GM12865 (cell line): ENCODE results near the gene JMJD4.

Experiments used
- DNase-seq: peaks from one replicate; pipeline ENCODE4 v3.0.0; 2010; ENCODE audit warnings: low read depth
- H3K4me3 ChIP-seq: 2 replicates; pipeline ENCODE4 v1.5.1; 2011; ENCODE audit warnings: mild to moderate bottlenecking, low read depth, low read length, control low read depth
- CTCF ChIP-seq: IDR thresholded peaks from 2 replicates; pipeline ENCODE4 v1.5.1; 2011; ENCODE audit warnings: low read length, control low read depth, low read depth, inconsistent platforms; ENCODE audit not compliant: insufficient read depth; ENCODE audit errors: missing control alignments

JMJD4 gene

GRCh38 chr1:227778401-227778947 is 43.4 kb upstream of the JMJD4 start:
- TF ChIP-seq CTCF: no peak
- H3K4me3 ChIP-seq: no peak overlapping the region
- DNase-seq: no peak

GRCh38 chr1:227777646-227778045 is 42.5 kb upstream of the JMJD4 start:
- H3K4me3 ChIP-seq: no peak overlapping the region
- TF ChIP-seq CTCF: no peak
- no peak for DNase-seq

- H3K4me3 ChIP-seq: no peak overlapping the region
- DNase-seq: no peak
- TF ChIP-seq CTCF: no peak
Measured at GRCh38 chr1:227777156-227777555, 42.1 kb upstream of the JMJD4 start.

- no peak overlapping the region for H3K4me3 ChIP-seq
- DNase-seq: no peak
- TF ChIP-seq CTCF: no peak
Measured at GRCh38 chr1:227776331-227776771, 41.2 kb upstream of the JMJD4 start.

- no peak overlapping the region for H3K4me3 ChIP-seq
- no peak for DNase-seq
- no peak for TF ChIP-seq CTCF
Measured at GRCh38 chr1:227775841-227776240, 40.7 kb upstream of the JMJD4 start.

GRCh38 chr1:227774821-227775661 is 39.9 kb upstream of the JMJD4 start:
- DNase-seq: no peak
- H3K4me3 ChIP-seq: no peak overlapping the region
- no peak for TF ChIP-seq CTCF

GRCh38 chr1:227774051-227774731 is 39.1 kb upstream of the JMJD4 start:
- TF ChIP-seq CTCF: no peak
- H3K4me3 ChIP-seq: no peak overlapping the region
- DNase-seq: no peak
